OCI-LY1 (cell line): ENCODE measurements around the gene LMLN.

Source experiments
- H2AFZ ChIP-seq: fragments of 200-600 bp; sonication (generic), shearing (Covaris generic); 2 replicates; pipeline ENCODE4 v1.6.0; 2014; ENCODE audit warnings: antibody characterized with exemption, mild to moderate bottlenecking, low read length
- H3F3A ChIP-seq: fragments of 200-600 bp; sonication (generic), shearing (Covaris generic); 2 replicates; pipeline ENCODE4 v1.6.0; 2014; ENCODE audit warnings: mild to moderate bottlenecking, antibody characterized with exemption, low read length, moderate library complexity; ENCODE audit not compliant: insufficient read depth
- H3K27ac ChIP-seq: fragments of 200-600 bp; sonication (generic); 2 replicates; pipeline ENCODE4 v1.5.1; 2014; ENCODE audit warnings: low read length, mixed run types, mild to moderate bottlenecking, low read depth; ENCODE audit not compliant: poor library complexity, severe bottlenecking
- H3K27me3 ChIP-seq: fragments of 200-600 bp; sonication (generic); 2 replicates; pipeline ENCODE4 v1.6.0; 2014; ENCODE audit warnings: antibody characterized with exemption, mild to moderate bottlenecking, low read length, moderate library complexity; ENCODE audit not compliant: insufficient read depth
- H3K36me3 ChIP-seq: fragments of 200-600 bp; sonication (generic); 2 replicates; pipeline ENCODE4 v1.6.1; 2014; ENCODE audit warnings: mild to moderate bottlenecking, antibody characterized with exemption, low read length, moderate library complexity, mixed read lengths; ENCODE audit not compliant: insufficient read depth
- H3K4me1 ChIP-seq: fragments of 200-600 bp; sonication (generic); 2 replicates; pipeline ENCODE4 v1.5.1; 2014; ENCODE audit warnings: mild to moderate bottlenecking, low read length, moderate library complexity; ENCODE audit not compliant: insufficient read depth, severe bottlenecking
- H3K4me2 ChIP-seq: fragments of 200-600 bp; sonication (generic), shearing (Covaris generic); 2 replicates; pipeline ENCODE4 v1.6.1; 2014; ENCODE audit warnings: low read length
- H3K4me3 ChIP-seq: fragments of 200-600 bp; sonication (generic); 2 replicates; pipeline ENCODE4 v1.5.1; 2014; ENCODE audit warnings: low read length, low read depth, mild to moderate bottlenecking, mixed read lengths; ENCODE audit not compliant: poor library complexity, severe bottlenecking
- H3K79me2 ChIP-seq: fragments of 200-600 bp; shearing (Covaris generic); 2 replicates; pipeline ENCODE4 v1.6.1; 2016; ENCODE audit warnings: mixed run types, low read length, mixed read lengths; ENCODE audit not compliant: insufficient read depth
- H3K9ac ChIP-seq: fragments of 200-600 bp; sonication (generic), shearing (Covaris generic); 2 replicates; pipeline ENCODE4 v1.6.1; 2014; ENCODE audit warnings: mild to moderate bottlenecking, low read length, mixed read lengths
- H3K9me2 ChIP-seq: fragments of 200-600 bp; sonication (generic), shearing (Covaris generic); 2 replicates; pipeline ENCODE4 v1.6.1; 2014; ENCODE audit warnings: low read depth, mild to moderate bottlenecking, low read length, mixed read lengths
- H3K9me3 ChIP-seq: fragments of 200-600 bp; shearing (Covaris generic); 2 replicates; pipeline ENCODE4 v1.6.1; 2014; ENCODE audit warnings: low read length, mixed read lengths
- H4K20me1 ChIP-seq: fragments of 200-600 bp; sonication (generic), shearing (Covaris generic); 2 replicates; pipeline ENCODE4 v1.6.0; 2016; ENCODE audit warnings: mild to moderate bottlenecking, low read length; ENCODE audit not compliant: insufficient read depth
- CTCF ChIP-seq: fragments of 200-600 bp; sonication (generic), shearing (Covaris generic); IDR thresholded peaks from 2 replicates; pipeline ENCODE4 v1.5.1; 2017; ENCODE audit warnings: mild to moderate bottlenecking, antibody characterized with exemption, low read length, moderate library complexity, mixed read lengths
- EZH2 ChIP-seq: fragments of 200-600 bp; sonication (generic), shearing (Covaris generic); IDR thresholded peaks from 2 replicates; pipeline ENCODE4 v1.8.0; 2017; ENCODE audit warnings: borderline replicate concordance, mixed run types, mild to moderate bottlenecking, antibody characterized with exemption, low read length, moderate library complexity, mixed read lengths

LMLN gene

GRCh38 chr3:197942956-197943556, 17.0 kb upstream of the LMLN start:
- H3K79me2 ChIP-seq: no peaks in the 10 kb centered on the region
- no peaks in the 10 kb centered on the region for H3F3A ChIP-seq
- H2AFZ ChIP-seq: no peak overlapping the region
- H4K20me1 ChIP-seq: no peaks in the 10 kb centered on the region
- H3K9me2 ChIP-seq: no peaks in the 10 kb centered on the region
- no peak overlapping the region for H3K4me3 ChIP-seq
- H3K27me3 ChIP-seq: no peaks in the 10 kb centered on the region
- no peaks in the 10 kb centered on the region for H3K4me1 ChIP-seq
- H3K27ac ChIP-seq: no peak overlapping the region
- H3K36me3 ChIP-seq: no peaks in the 10 kb centered on the region
- no peak overlapping the region for H3K9ac ChIP-seq
- TF ChIP-seq EZH2: no peak
- peak; percentile 96 for TF ChIP-seq CTCF
- H3K4me2 ChIP-seq: no peak overlapping the region
- no peaks in the 10 kb centered on the region for H3K9me3 ChIP-seq

GRCh38 chr3:197949191-197949777, 10.7 kb upstream of the LMLN start:
- Histone ChIP-seq H3K36me3 (peaks cover 40% of the 10 kb centered on the region), H3K4me2 (peak overlapping the region; percentile 79), H3F3A (no peaks in the 10 kb centered on the region), H3K79me2 (peaks cover 20% of the 10 kb centered on the region), H3K27me3 (no peaks in the 10 kb centered on the region), H4K20me1 (no peaks in the 10 kb centered on the region), H2AFZ (peak overlapping the region; percentile 12; the same call in 1 of the 2 replicates), H3K9me2 (no peaks in the 10 kb centered on the region), H3K27ac (no peak overlapping the region), H3K4me3 (peak overlapping the region; percentile 81), H3K4me1 (peaks cover 25% of the 10 kb centered on the region), H3K9ac (peak overlapping the region; percentile 92), H3K9me3 (no peaks in the 10 kb centered on the region)
- TF ChIP-seq CTCF (no peak), EZH2 (no peak)

GRCh38 chr3:197949778-197950676, 10.0 kb upstream of the LMLN start, which contains the start of gene RPL35A:
RPL35A (plus strand) TSS chr3:197950190; CDS start chr3:197950968, 778 bp downstream.
- Histone ChIP-seq H3K27me3 (no peaks in the 10 kb centered on the region), H4K20me1 (no peaks in the 10 kb centered on the region), H3K4me2 (peak within 1 kb of the TSS; percentile 79), H3K27ac (peak within 1 kb of the TSS; percentile 61), H3K4me1 (peaks cover 25% of the 10 kb centered on the region), H3K79me2 (peaks cover 20% of the 10 kb centered on the region), H3F3A (no peaks in the 10 kb centered on the region), H3K9me3 (no peaks in the 10 kb centered on the region), H3K9me2 (no peaks in the 10 kb centered on the region), H2AFZ (peak within 1 kb of the TSS; percentile 12; the same call in 1 of the 2 replicates), H3K36me3 (peaks cover 48% of the 10 kb centered on the region), H3K4me3 (peak within 1 kb of the TSS; percentile 81), H3K9ac (peak within 1 kb of the TSS; percentile 92)
- TF ChIP-seq EZH2: no peak
- no peak for TF ChIP-seq CTCF
